K562 (cell line): ENCODE measurements around the gene NPM1. TPM values are rescaled to one million over a fixed set of nuclear protein-coding genes. Genes with fewer than 3 reads are reported as not detected.

Source experiments
- ATAC-seq: fragments of 200-7000 bp; cut with Tn5 transposase; 3 replicates; pipeline ENCODE4 v1.9.1; 2020; ENCODE audit warnings: moderate library complexity
- BruUV-seq: library from RNA; stranded (reverse); fragments of 400-500 nt; replicated peaks from 2 replicates; lab custom pipeline; 2021; lab: Mats Ljungman, UMichigan
- CTCF ChIA-PET: fragments of 300-600 bp; formaldehyde crosslinking; extraction: SDS; loops from one replicate; lab custom pipeline; 2021; ENCODE audit warnings: low intra/inter-chr PET ratio; lab: Yijun Ruan, JAX
- POLR2A ChIA-PET: fragments of 300-600, 350-650 bp; sonication (Branson Sonifier 250); formaldehyde crosslinking; extraction: SDS; loops from one replicate; lab custom pipeline; 2021; ENCODE audit warnings: antibody characterized with exemption, inconsistent platforms; lab: Yijun Ruan, JAX
- DNase-seq, 4 experiments: peaks; one replicate each; pipeline versions ENCODE4 v3.0.0 to v3.0.0-alpha.2; 2011 to 2018; ENCODE audit warnings: low spot score in 3 of 4, mixed read lengths in 3 of 4; ENCODE audit errors: extremely low read depth in 1 of 4
- FAIRE-seq: peaks from 2 replicates; lab custom pipeline; 2011; peaks lifted over from hg19 to GRCh38; lab: Jason Lieb, UNC
- H2AFZ ChIP-seq: 2 replicates; pipeline ENCODE4 v1.6.0; 2011; ENCODE audit warnings: low read depth, low read length, control low read depth, inconsistent platforms
- H3K27ac ChIP-seq: fragments of 200-600 bp; 3 replicates; pipeline ENCODE4 v1.8.0; 2011; ENCODE audit warnings: low read depth, mild to moderate bottlenecking, control low read depth, inconsistent platforms, low read length, moderate library complexity, mixed read lengths; ENCODE audit errors: extremely low read depth
- H3K27me3 ChIP-seq, 2 experiments: fragments of 300-600 bp in 1 of 2; 2 replicates in 1 of 2; 3 replicates in 1 of 2; pipeline versions ENCODE4 v1.6.0 to v1.8.0; 2011; ENCODE audit warnings: inconsistent platforms in 2 of 2, low read length in 2 of 2, mild to moderate bottlenecking in 1 of 2, mixed read lengths in 1 of 2, moderate library complexity in 1 of 2; ENCODE audit not compliant: control insufficient read depth in 2 of 2, insufficient read depth in 2 of 2
- H3K36me3 ChIP-seq: fragments of 300-600 bp; 3 replicates; pipeline ENCODE4 v1.8.0; 2011; ENCODE audit warnings: mild to moderate bottlenecking, low read length, inconsistent platforms; ENCODE audit not compliant: control insufficient read depth, insufficient read depth
- H3K4me1 ChIP-seq, 2 experiments: fragments of 200-600 bp in 1 of 2; replicated peaks in 1 of 2; 2 replicates in 1 of 2; 3 replicates in 1 of 2; pipeline versions ENCODE4 v1.5.1 to v1.8.0; 2011; ENCODE audit warnings: inconsistent platforms in 2 of 2, low read length in 2 of 2, mild to moderate bottlenecking in 1 of 2, mixed read lengths in 1 of 2, moderate library complexity in 1 of 2; ENCODE audit not compliant: control insufficient read depth in 2 of 2, insufficient read depth in 2 of 2
- H3K4me2 ChIP-seq: 2 replicates; pipeline ENCODE4 v1.6.1; 2011; ENCODE audit warnings: low read length, control low read depth, inconsistent platforms, mixed read lengths; ENCODE audit not compliant: insufficient read depth
- H3K4me3 ChIP-seq: fragments of 200-600 bp; sonication (generic), shearing (Covaris generic); 2 replicates; pipeline ENCODE4 v1.5.1; 2016; ENCODE audit warnings: control low read depth, inconsistent platforms
- H3K79me2 ChIP-seq: fragments of 200-600 bp; 3 replicates; pipeline ENCODE4 v1.8.0; 2011; ENCODE audit warnings: low read length, inconsistent platforms; ENCODE audit not compliant: control insufficient read depth, insufficient read depth
- H3K9ac ChIP-seq, 2 experiments: 2 replicates each; pipeline versions ENCODE4 v1.6.0 to v1.6.1; 2011; ENCODE audit warnings: low read depth in 2 of 2, low read length in 2 of 2, control low read depth in 1 of 2, inconsistent platforms in 1 of 2, mild to moderate bottlenecking in 1 of 2, mixed read lengths in 1 of 2; ENCODE audit not compliant: insufficient read depth in 1 of 2
- H3K9me1 ChIP-seq: one replicate; pipeline ENCODE4 v1.6.0; 2011; ENCODE audit warnings: inconsistent platforms, mild to moderate bottlenecking, low read length, moderate library complexity; ENCODE audit not compliant: control insufficient read depth, insufficient read depth
- H3K9me3 ChIP-seq: replicated peaks from 2 replicates; pipeline ENCODE4 v1.5.1; 2011; ENCODE audit warnings: low read depth, low read length, inconsistent platforms; ENCODE audit not compliant: control insufficient read depth, insufficient read depth
- H4K20me1 ChIP-seq: replicated peaks from 2 replicates; pipeline ENCODE4 v1.6.1; 2011; ENCODE audit warnings: low read length, inconsistent platforms, mixed read lengths; ENCODE audit not compliant: control insufficient read depth, insufficient read depth
- EGR1 ChIP-seq: fragments of 450-650 bp; conservative IDR thresholded peaks from 2 replicates; pipeline ENCODE4 v1.6.1; 2017; ENCODE audit warnings: mild to moderate bottlenecking
- KLF6 ChIP-seq: fragments of 250-450 bp; sonication (Bioruptor Pico); IDR thresholded peaks from 2 replicates; pipeline ENCODE4 v1.4.0; 2020; ENCODE audit warnings: mild to moderate bottlenecking, moderate library complexity, borderline replicate concordance
- SIN3B ChIP-seq: fragments of 450-650 bp; IDR thresholded peaks from 2 replicates; pipeline ENCODE4 v1.6.1; 2017; ENCODE audit warnings: low read depth, mild to moderate bottlenecking, moderate library complexity
- ZNF121 ChIP-seq: sonication (generic); formaldehyde crosslinking; conservative IDR thresholded peaks from 2 replicates; pipeline ENCODE4 v1.8.0; 2022; ENCODE audit warnings: missing genetic modification reagents
- ZNF280B ChIP-seq: fragments of 250-450 bp; sonication (Bioruptor Pico); IDR thresholded peaks from 2 replicates; pipeline ENCODE4 v1.5.1; 2021; ENCODE audit warnings: mild to moderate bottlenecking
- WGBS: fragments of 100-300 bp; shearing (Covaris generic); methylation state at CpG from one replicate; pipeline ENCODE4 v1.1.6; 2016; ENCODE audit warnings: low coverage, mixed read lengths; ENCODE audit not compliant: insufficient coverage; ENCODE audit errors: missing lambda C conversion rate; 5-methylcytosine and 5-hydroxymethylcytosine counted together
- in situ Hi-C: fragments of 300-500 bp; cut with MboI; formaldehyde crosslinking; loops from 4 replicates; pipeline ENCODE4 v1.15.0; 2018; ENCODE audit warnings: inconsistent platforms, mixed read lengths
- intact Hi-C: fragments of 100-400 bp; cut with micrococcal nuclease; formaldehyde crosslinking; loops from 2 replicates; pipeline ENCODE4 v1.14.2; 2022
- polyA plus RNA-seq, 8 experiments: library from polyadenylated mRNA; depleted of rRNA in 4 of 8; stranded (reverse) in 5 of 8; unstranded in 3 of 8; fragments of >200 nt; fragmentation: Nextera tagmentation in 2 of 8; fragmentation: Illumina TruSeq in 1 of 8; extraction: Ambion mirVana in 2 of 8; extraction: Trizol in 1 of 8; gene quantifications; 2 replicates each; pipeline versions ENCODE4 v1.2.1 to v1.2.3, GENCODE V29; 2011 to 2014; ENCODE audit warnings: inconsistent platforms in 1 of 8, missing spikeins in 1 of 8
- total RNA-seq, 7 experiments: library from RNA; depleted of rRNA in 6 of 7; stranded (reverse); fragments of >200 nt in 6 of 7; fragmentation: Illumina TruSeq in 2 of 7; extraction: Trizol in 2 of 7; gene quantifications; 2 replicates each; pipeline versions ENCODE4 v1.2.1 to v1.2.3, GENCODE V29; 2011 to 2021; ENCODE audit warnings: low replicate concordance in 1 of 7
- TF ChIP-seq, protein P1 (sequence below): fragments of 450-650 bp; IDR thresholded peaks from 2 replicates; pipeline ENCODE4 v1.6.1; 2018; ENCODE audit warnings: mild to moderate bottlenecking, low read depth; ENCODE audit not compliant: partially characterized antibody
- TF ChIP-seq, protein P2 (sequence below): fragments of 200-400 bp; formaldehyde crosslinking; IDR thresholded peaks from 2 replicates; pipeline ENCODE4 v1.6.1; 2017; ENCODE audit warnings: mild to moderate bottlenecking, low read depth, low read length, moderate library complexity

The NPM1 gene
- total and polyA plus RNA-seq, 9 of the 15 experiments (the other 6 are each of a cell fraction or from before 2014, with no cell fraction given): 2,438 to 6,909 (median 5,639) TPM

DNA sequence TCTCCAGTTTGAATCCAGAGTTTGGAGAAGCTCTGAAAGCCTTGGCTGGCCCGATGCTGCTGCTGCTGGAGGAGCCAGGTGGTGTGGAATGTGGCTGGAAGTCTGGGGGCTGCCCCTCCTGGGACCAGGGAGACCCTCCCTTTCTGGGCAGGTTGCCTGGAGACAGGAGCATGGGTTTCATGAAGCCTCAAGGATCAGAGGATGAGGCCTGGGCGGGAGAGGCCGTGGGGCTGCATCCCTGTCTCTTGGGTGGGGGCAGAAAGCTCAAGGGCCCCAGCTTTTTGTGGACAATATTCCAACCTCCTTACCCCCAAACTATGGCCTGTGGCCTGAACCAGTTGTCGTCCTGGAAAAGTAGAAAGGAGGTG lies 41.9 kb downstream of the NPM1 start:
- no peak for DNase-seq
- Histone ChIP-seq H3K79me2 (no peaks in the 10 kb centered on the region), H3K27ac (no peak overlapping the region), H3K9ac (no peak overlapping the region; a peak in 1 of 4 replicates), H4K20me1 (peaks cover 10% of the 10 kb centered on the region; the same call in 1 of the 2 replicates), H3K36me3 (no peaks in the 10 kb centered on the region)
- 7% methylated on average over 3 of the region's 4 CpGs for WGBS
- intact Hi-C loops: no loop called here
- POLR2A ChIA-PET: interaction anchor here (0.7 to 0.8 kb wide), 2 partner anchors 24 to 34 kb away, joined by 3 read pairs; no protein-coding TSS in a partner anchor
- TF ChIP-seq SIN3B (no peak), EGR1 (no peak), ZNF280B (CRISPR knock-in tag) (no peak), ZNF121 (no peak), KLF6 (CRISPR knock-in tag) (no peak)
- TF ChIP-seq, protein P1, sequence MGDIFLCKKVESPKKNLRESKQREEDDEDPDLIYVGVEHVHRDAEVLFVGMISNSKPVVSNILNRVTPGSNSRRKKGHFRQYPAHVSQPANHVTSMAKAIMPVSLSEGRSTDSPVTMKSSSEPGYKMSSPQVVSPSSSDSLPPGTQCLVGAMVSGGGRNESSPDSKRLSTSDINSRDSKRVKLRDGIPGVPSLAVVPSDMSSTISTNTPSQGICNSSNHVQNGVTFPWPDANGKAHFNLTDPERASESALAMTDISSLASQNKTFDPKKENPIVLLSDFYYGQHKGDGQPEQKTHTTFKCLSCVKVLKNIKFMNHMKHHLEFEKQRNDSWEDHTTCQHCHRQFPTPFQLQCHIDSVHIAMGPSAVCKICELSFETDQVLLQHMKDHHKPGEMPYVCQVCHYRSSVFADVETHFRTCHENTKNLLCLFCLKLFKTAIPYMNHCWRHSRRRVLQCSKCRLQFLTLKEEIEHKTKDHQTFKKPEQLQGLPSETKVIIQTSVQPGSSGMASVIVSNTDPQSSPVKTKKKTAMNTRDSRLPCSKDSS: no peak
- TF ChIP-seq, protein P2, sequence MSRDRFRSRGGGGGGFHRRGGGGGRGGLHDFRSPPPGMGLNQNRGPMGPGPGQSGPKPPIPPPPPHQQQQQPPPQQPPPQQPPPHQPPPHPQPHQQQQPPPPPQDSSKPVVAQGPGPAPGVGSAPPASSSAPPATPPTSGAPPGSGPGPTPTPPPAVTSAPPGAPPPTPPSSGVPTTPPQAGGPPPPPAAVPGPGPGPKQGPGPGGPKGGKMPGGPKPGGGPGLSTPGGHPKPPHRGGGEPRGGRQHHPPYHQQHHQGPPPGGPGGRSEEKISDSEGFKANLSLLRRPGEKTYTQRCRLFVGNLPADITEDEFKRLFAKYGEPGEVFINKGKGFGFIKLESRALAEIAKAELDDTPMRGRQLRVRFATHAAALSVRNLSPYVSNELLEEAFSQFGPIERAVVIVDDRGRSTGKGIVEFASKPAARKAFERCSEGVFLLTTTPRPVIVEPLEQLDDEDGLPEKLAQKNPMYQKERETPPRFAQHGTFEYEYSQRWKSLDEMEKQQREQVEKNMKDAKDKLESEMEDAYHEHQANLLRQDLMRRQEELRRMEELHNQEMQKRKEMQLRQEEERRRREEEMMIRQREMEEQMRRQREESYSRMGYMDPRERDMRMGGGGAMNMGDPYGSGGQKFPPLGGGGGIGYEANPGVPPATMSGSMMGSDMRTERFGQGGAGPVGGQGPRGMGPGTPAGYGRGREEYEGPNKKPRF: no peak
- TF ChIP-seq, all 486 proteins: peak for 0
- Histone ChIP-seq H3K9me1 (no peaks in the 10 kb centered on the region), H3K4me2 (no peak overlapping the region), H3K9me3 (no peaks in the 10 kb centered on the region), H3K4me3 (no peak overlapping the region), H3K27me3 (peaks cover 0 to 25% of the 10 kb centered on the region in 2 experiments; a peak in 3 of 5 replicates), H3K4me1 (peaks cover 5 to 9% of the 10 kb centered on the region in 2 experiments; a peak in 3 of 5 replicates), H2AFZ (no peak overlapping the region)
- no TSS peak for BruUV-seq
- CTCF ChIA-PET: no interaction called here
- no peak for ATAC-seq
- in situ Hi-C loops: loop anchor here (10.0 kb wide), 1 partner anchor 625 kb away; no protein-coding TSS in a partner anchor
- FAIRE-seq: no peak
